Thoracic aorta (tissue), 2 donors: ENCODE measurements around the gene JADE2. TPM values are rescaled to one million over a fixed set of nuclear protein-coding genes. Genes with fewer than 3 reads are reported as not detected.
"Not testable (repeated sequence)": the region's sequence is repeated elsewhere in the genome, so short reads cannot be mapped to it uniquely, and the experiment has no call there.

Experiments used
- ATAC-seq: fragments of 150-250 bp; one replicate; pipeline ENCODE4 v1.8.0; 2017; ENCODE audit warnings: low read depth; ENCODE audit not compliant: insufficient number of reproducible peaks, low FRiP score
- DNase-seq: peaks from one replicate; pipeline ENCODE4 v3.0.0-alpha.2; 2020; ENCODE audit warnings: low spot score
- H3K27ac ChIP-seq, 2 donors: fragments of 200-600 bp; sonication (generic); 1 replicate in 1 of 2; 2 replicates in 1 of 2; pipeline ENCODE4 v1.5.1; 2016; ENCODE audit warnings: mild to moderate bottlenecking in 2 of 2, moderate library complexity in 2 of 2
- H3K27me3 ChIP-seq: fragments of 200-600 bp; sonication (generic); replicated peaks from 2 replicates; pipeline ENCODE4 v1.6.0; 2016; ENCODE audit warnings: mild to moderate bottlenecking; ENCODE audit not compliant: insufficient read depth
- H3K36me3 ChIP-seq: fragments of 200-600 bp; sonication (generic); one replicate; pipeline ENCODE4 v1.5.1; 2016
- H3K4me1 ChIP-seq, 2 donors: fragments of 200-600 bp; sonication (generic); 1 replicate in 1 of 2; 2 replicates in 1 of 2; pipeline versions ENCODE4 v1.5.1 to v1.6.0; 2016; ENCODE audit warnings: low read depth in 2 of 2, mild to moderate bottlenecking in 1 of 2; ENCODE audit not compliant: control insufficient read depth in 1 of 2
- H3K4me3 ChIP-seq: fragments of 200-600 bp; sonication (generic); 2 replicates; pipeline ENCODE4 v1.5.1; 2016; ENCODE audit warnings: mild to moderate bottlenecking
- H3K9me3 ChIP-seq: fragments of 200-600 bp; sonication (generic); 2 replicates; pipeline ENCODE4 v1.5.1; 2016
- CTCF ChIP-seq: fragments of 200-600 bp; sonication (generic); IDR thresholded peaks from one replicate; pipeline ENCODE4 v1.5.1; 2019; ENCODE audit warnings: antibody characterized with exemption
- total RNA-seq, 2 donors: library from RNA; depleted of rRNA; stranded (reverse); fragments of >200 nt; gene quantifications; one replicate each; pipeline versions ENCODE4 v1.1.0 to v1.2.3, GENCODE V29; 2016

The JADE2 gene
- total RNA-seq, 2 donors from 2014 or later = 54.0 to 81.3 TPM

- TF ChIP-seq CTCF = no peak
- Histone ChIP-seq H3K9me3 (no peaks in the 10 kb centered on the region), H3K4me1 (peaks cover 56 to 77% of the 10 kb centered on the region in 2 donors), H3K36me3 (no peaks in the 10 kb centered on the region), H3K4me3 (no peak overlapping the region), H3K27ac (peak overlapping the region; percentile 72 to 75), H3K27me3 (no peaks in the 10 kb centered on the region)
- ATAC-seq (no peak), DNase-seq (no peak)
These were observed 28.4 kb downstream of the JADE2 start for GRCh38 chr5:134553821-134554267.

DNA sequence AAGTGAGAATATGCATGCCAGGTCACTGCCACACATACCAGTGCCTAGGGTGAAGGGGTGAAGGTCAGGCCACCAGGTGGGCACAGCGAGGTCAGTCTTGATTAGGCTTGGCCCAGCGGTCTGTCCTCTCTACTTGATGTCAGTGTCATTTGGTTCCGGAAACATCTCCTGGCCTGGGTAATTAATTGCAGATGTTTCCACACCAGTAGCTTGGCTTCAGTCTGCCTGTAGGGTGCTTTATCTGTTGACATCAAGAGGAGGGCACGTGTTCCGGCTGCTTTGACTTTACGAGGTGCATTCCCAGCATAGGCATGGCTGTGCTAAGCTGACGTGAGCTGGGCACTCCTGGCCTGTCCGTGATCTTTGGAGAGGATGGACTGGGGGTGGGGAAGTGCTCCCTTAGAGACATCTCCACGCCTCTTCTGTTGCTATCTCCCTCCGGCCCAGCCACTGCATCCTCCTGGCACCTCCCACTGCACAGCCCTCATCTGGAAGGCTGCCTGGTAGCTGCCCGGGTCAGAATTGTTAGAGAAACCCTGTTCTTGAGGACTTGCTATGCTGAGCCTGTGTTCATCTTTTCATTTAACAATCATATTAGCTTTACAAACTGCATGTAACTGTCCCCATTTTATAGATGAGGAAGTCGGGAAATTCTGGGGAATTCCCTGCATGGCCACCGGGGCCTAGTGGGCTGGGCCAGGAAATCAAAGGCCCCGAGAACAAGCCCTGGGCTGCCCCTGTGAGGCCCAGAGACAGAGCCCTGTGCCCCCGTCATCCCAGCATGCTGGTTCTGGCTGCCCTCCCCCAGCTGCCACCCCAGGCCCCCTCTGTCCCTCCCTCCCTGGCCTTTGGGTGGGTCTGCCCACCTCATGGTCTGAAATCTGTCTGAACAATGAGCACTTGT, 29.1 kb downstream of the JADE2 start:
- H3K27me3 ChIP-seq = no peaks in the 10 kb centered on the region
- no peak for ATAC-seq
- H3K36me3 ChIP-seq = peaks cover 5% of the 10 kb centered on the region
- no peak for TF ChIP-seq CTCF
- DNase-seq = no peak
- no peak overlapping the region for H3K4me3 ChIP-seq
- H3K9me3 ChIP-seq = no peaks in the 10 kb centered on the region
- H3K4me1 ChIP-seq = peaks cover 53 to 70% of the 10 kb centered on the region in 2 donors
- H3K27ac ChIP-seq = peak overlapping the region; percentile 72 to 75

- no peak for ATAC-seq
- Histone ChIP-seq H3K9me3 (no peaks in the 10 kb centered on the region), H3K27ac (peak overlapping the region; percentile 62 to 72), H3K4me3 (no peak overlapping the region), H3K27me3 (no peaks in the 10 kb centered on the region), H3K36me3 (peaks cover 13% of the 10 kb centered on the region), H3K4me1 (peaks cover 46 to 62% of the 10 kb centered on the region in 2 donors)
- no peak for TF ChIP-seq CTCF
- no peak for DNase-seq
These were observed 29.9 kb downstream of the JADE2 start for GRCh38 chr5:134555223-134555889.

DNA sequence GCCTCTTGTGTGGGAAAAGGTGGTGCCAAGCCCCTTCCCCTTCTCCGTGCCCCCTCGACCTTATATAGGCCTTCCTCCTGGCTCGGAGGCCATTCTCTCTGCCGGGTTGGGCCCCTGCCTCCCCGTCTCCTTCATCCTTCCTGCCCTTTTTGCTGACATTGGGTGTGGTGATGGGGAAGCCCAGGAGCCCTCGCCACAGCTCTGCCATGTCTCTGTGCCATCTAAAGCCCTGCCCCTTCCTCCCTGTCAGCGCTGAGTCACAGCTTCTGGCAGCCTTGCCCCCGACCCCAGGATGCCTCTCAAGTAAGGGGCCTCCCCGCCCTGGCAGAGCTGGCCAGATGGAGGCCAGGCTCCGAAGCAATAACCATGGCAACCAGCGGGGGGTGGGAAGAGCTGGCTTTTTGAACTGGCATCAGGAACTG, 30.4 kb downstream of the JADE2 start:
- TF ChIP-seq CTCF = no peak
- H3K4me1 ChIP-seq = peaks cover 46 to 57% of the 10 kb centered on the region in 2 donors
- H3K36me3 ChIP-seq = peaks cover 18% of the 10 kb centered on the region
- ATAC-seq = peak; percentile 54
- H3K4me3 ChIP-seq = no peak overlapping the region
- peak; percentile 55 for DNase-seq
- H3K9me3 ChIP-seq = no peaks in the 10 kb centered on the region
- peak overlapping the region; percentile 62 to 72 for H3K27ac ChIP-seq
- H3K27me3 ChIP-seq = no peaks in the 10 kb centered on the region

DNA sequence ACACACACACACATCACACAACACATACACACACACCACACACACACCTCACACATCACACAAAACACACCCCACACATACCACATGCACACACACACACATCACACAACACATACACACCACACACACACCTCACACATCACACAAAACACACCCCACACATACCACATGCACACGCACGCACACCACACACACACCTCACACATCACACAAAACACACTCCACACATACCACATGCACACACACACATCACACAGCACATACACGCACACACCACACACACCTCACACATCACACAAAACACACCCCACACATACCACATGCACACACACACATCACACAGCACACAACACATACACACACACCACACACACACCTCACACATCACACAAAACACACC, 31.1 kb downstream of the JADE2 start:
- Histone ChIP-seq H3K36me3 (peaks cover 25% of the 10 kb centered on the region), H3K4me1 (peaks cover 45 to 56% of the 10 kb centered on the region in 2 donors)
- H3K27ac ChIP-seq, DNase-seq, H3K27me3 ChIP-seq, ATAC-seq, H3K9me3 ChIP-seq, H3K4me3 ChIP-seq: not testable (repeated sequence)
